GM23338 (cell line): Measurements from ENCODE around the gene LMOD1.

Source experiments
- CREB1 ChIP-seq: fragments of 250-450 bp; sonication (Bioruptor Pico); IDR thresholded peaks from 2 replicates; pipeline ENCODE4 v1.5.0; 2020; ENCODE audit warnings: low read depth, mild to moderate bottlenecking, moderate library complexity
- ETS1 ChIP-seq: IDR thresholded peaks from 2 replicates; pipeline ENCODE4 v1.6.1; 2016; ENCODE audit warnings: antibody characterized with exemption
- EZH2 ChIP-seq: fragments of 200-600 bp; sonication (generic); IDR thresholded peaks from one replicate; pipeline ENCODE4 v1.8.0; 2017; ENCODE audit warnings: antibody characterized with exemption, mild to moderate bottlenecking, low read depth; ENCODE audit not compliant: unreplicated experiment
- EZH2phosphoT487 ChIP-seq: fragments of 200-600 bp; sonication (generic); IDR thresholded peaks from one replicate; pipeline ENCODE4 v1.8.1; 2018; ENCODE audit warnings: antibody characterized with exemption; ENCODE audit not compliant: unreplicated experiment
- JUNB ChIP-seq: IDR thresholded peaks from one replicate; pipeline ENCODE4 v1.6.1; 2016; ENCODE audit warnings: antibody characterized with exemption; ENCODE audit not compliant: unreplicated experiment
- POLR2AphosphoS5 ChIP-seq: IDR thresholded peaks from 2 replicates; pipeline ENCODE4 v1.6.1; 2016; ENCODE audit warnings: antibody characterized with exemption, low read depth
- STAT1 ChIP-seq: IDR thresholded peaks from one replicate; pipeline ENCODE4 v1.6.1; 2016; ENCODE audit warnings: antibody characterized with exemption; ENCODE audit not compliant: unreplicated experiment
- ZNF114 ChIP-seq: fragments of 250-450 bp; sonication (Bioruptor Pico); IDR thresholded peaks from 2 replicates; pipeline ENCODE4 v1.5.0; 2020; ENCODE audit warnings: mild to moderate bottlenecking, moderate library complexity
- ZNF331 ChIP-seq: fragments of 250-450 bp; sonication (Bioruptor Pico); IDR thresholded peaks from 2 replicates; pipeline ENCODE4 v1.5.0; 2020; ENCODE audit warnings: low read depth, mild to moderate bottlenecking, moderate library complexity
- ZNF462 ChIP-seq: fragments of 250-450 bp; sonication (Bioruptor Pico); IDR thresholded peaks from 2 replicates; pipeline ENCODE4 v1.5.0; 2020; ENCODE audit warnings: mild to moderate bottlenecking, moderate library complexity
- TF ChIP-seq, protein P1 (sequence below), 2 experiments: fragments of 200-600 bp in 1 of 2; sonication (generic) in 1 of 2; conservative IDR thresholded peaks; 2 replicates each; pipeline versions ENCODE4 v1.5.1 to v1.6.1; 2016 to 2017; ENCODE audit warnings: antibody characterized with exemption in 2 of 2, low read depth in 2 of 2, mild to moderate bottlenecking in 2 of 2, moderate library complexity in 1 of 2
- TF ChIP-seq, protein P2 (sequence below): IDR thresholded peaks from one replicate; pipeline ENCODE4 v1.6.1; 2018; ENCODE audit warnings: antibody characterized with exemption; ENCODE audit not compliant: unreplicated experiment

- TF ChIP-seq, protein P1, sequence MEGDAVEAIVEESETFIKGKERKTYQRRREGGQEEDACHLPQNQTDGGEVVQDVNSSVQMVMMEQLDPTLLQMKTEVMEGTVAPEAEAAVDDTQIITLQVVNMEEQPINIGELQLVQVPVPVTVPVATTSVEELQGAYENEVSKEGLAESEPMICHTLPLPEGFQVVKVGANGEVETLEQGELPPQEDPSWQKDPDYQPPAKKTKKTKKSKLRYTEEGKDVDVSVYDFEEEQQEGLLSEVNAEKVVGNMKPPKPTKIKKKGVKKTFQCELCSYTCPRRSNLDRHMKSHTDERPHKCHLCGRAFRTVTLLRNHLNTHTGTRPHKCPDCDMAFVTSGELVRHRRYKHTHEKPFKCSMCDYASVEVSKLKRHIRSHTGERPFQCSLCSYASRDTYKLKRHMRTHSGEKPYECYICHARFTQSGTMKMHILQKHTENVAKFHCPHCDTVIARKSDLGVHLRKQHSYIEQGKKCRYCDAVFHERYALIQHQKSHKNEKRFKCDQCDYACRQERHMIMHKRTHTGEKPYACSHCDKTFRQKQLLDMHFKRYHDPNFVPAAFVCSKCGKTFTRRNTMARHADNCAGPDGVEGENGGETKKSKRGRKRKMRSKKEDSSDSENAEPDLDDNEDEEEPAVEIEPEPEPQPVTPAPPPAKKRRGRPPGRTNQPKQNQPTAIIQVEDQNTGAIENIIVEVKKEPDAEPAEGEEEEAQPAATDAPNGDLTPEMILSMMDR (conservative IDR thresholded peaks at IDR 0.05; ENCODE audit: low read depth in 2 of 2): no peak
- no peak for TF ChIP-seq POLR2AphosphoS5
- no peak for TF ChIP-seq EZH2
- no peak for TF ChIP-seq JUNB
- TF ChIP-seq, protein P2, sequence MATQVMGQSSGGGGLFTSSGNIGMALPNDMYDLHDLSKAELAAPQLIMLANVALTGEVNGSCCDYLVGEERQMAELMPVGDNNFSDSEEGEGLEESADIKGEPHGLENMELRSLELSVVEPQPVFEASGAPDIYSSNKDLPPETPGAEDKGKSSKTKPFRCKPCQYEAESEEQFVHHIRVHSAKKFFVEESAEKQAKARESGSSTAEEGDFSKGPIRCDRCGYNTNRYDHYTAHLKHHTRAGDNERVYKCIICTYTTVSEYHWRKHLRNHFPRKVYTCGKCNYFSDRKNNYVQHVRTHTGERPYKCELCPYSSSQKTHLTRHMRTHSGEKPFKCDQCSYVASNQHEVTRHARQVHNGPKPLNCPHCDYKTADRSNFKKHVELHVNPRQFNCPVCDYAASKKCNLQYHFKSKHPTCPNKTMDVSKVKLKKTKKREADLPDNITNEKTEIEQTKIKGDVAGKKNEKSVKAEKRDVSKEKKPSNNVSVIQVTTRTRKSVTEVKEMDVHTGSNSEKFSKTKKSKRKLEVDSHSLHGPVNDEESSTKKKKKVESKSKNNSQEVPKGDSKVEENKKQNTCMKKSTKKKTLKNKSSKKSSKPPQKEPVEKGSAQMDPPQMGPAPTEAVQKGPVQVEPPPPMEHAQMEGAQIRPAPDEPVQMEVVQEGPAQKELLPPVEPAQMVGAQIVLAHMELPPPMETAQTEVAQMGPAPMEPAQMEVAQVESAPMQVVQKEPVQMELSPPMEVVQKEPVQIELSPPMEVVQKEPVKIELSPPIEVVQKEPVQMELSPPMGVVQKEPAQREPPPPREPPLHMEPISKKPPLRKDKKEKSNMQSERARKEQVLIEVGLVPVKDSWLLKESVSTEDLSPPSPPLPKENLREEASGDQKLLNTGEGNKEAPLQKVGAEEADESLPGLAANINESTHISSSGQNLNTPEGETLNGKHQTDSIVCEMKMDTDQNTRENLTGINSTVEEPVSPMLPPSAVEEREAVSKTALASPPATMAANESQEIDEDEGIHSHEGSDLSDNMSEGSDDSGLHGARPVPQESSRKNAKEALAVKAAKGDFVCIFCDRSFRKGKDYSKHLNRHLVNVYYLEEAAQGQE: no peak
- TF ChIP-seq CREB1 (CRISPR knock-in tag): no peak
- no peak for TF ChIP-seq ETS1
- no peak for TF ChIP-seq EZH2phosphoT487
- TF ChIP-seq STAT1: no peak
- TF ChIP-seq ZNF331 (CRISPR knock-in tag): no peak
- TF ChIP-seq ZNF114 (CRISPR knock-in tag): no peak
- TF ChIP-seq ZNF462: no peak
Measured at GRCh38 chr1:201906336-201906735, 40.0 kb downstream of the LMOD1 start.
